ENCODE measurements around the gene IREB2. TPM values are rescaled to one million over a fixed set of nuclear protein-coding genes. Genes with fewer than 3 reads are reported as not detected.
A peak's percentile ranks its signal among the peaks of the same experiment; 100 is the strongest.

IREB2 gene
- total RNA-seq, 1 experiment from 2014 or later, result 89.5 TPM

DNA sequence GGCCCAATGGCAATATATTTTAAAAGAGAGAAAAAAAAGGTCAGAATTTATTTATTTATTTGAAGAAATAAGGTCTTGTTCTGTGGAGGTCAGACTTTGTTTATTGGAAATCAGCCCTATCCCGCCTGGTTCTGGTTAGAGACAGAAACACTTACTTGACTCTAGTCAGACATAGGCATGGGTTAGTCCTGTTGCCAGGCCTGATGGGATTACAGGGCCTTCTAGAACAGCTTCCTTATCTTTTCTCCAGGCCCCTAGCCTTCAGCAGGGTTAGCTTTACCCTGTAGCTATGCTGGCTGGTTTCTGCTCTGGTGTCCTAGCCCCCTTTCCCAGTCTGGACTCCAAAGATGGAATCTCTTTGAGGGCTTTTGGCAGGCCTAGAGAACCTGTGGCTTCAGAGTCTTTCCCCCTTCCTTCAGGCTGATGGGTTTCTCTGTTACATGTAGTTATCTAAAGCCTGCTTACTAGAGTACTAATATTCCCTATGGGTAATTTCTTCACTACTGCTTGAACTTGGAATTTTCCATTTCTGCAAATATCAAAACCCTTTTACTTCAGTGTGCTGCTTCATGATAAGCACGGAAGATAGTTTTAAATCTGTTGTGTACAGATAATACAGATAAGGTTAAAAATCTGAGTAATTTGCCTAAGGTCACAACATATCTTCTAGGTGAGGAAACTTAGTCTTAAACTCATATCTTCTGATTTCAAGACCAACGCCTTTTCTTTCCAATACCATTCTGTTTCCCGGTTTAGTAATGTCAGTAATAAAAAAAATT, 10.6 kb downstream of the IREB2 start:
- Mint-ChIP-seq H3K27ac (peak overlapping the region; percentile 55; the same call in 1 of the 2 replicates), H3K36me3 (peaks cover 29% of the 10 kb centered on the region), H3K27me3 (ENCODE audit: low read depth) (no peaks in the 10 kb centered on the region), H3K4me3 (no peak overlapping the region), H3K4me1 (peaks cover 18% of the 10 kb centered on the region), H3K9me3 (no peaks in the 10 kb centered on the region; the same call in 1 of the 2 replicates)
- DNase-seq (ENCODE audit: low spot score) (no peak), ATAC-seq (no peak)
- ChIA-PET POLR2A (no interaction called here), CTCF (no interaction called here)
- TF ChIP-seq, protein P1, sequence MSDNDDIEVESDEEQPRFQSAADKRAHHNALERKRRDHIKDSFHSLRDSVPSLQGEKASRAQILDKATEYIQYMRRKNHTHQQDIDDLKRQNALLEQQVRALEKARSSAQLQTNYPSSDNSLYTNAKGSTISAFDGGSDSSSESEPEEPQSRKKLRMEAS (CRISPR knock-in tag; IDR thresholded peaks at IDR 0.05), result no peak
- no peak for TF ChIP-seq CBFB (CRISPR knock-in tag; IDR thresholded peaks at IDR 0.05; ENCODE audit: low read depth)
- TF ChIP-seq NFYB (CRISPR knock-in tag; conservative IDR thresholded peaks at IDR 0.05; ENCODE audit: low read depth), result no peak
- TF ChIP-seq SOX15 (CRISPR knock-in tag; IDR thresholded peaks at IDR 0.05), result no peak
- TF ChIP-seq KAT7 (CRISPR knock-in tag; IDR thresholded peaks at IDR 0.05; ENCODE audit: borderline replicate concordance), result no peak
- TF ChIP-seq, protein P2, sequence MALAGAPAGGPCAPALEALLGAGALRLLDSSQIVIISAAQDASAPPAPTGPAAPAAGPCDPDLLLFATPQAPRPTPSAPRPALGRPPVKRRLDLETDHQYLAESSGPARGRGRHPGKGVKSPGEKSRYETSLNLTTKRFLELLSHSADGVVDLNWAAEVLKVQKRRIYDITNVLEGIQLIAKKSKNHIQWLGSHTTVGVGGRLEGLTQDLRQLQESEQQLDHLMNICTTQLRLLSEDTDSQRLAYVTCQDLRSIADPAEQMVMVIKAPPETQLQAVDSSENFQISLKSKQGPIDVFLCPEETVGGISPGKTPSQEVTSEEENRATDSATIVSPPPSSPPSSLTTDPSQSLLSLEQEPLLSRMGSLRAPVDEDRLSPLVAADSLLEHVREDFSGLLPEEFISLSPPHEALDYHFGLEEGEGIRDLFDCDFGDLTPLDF (CRISPR knock-in tag; IDR thresholded peaks at IDR 0.05), result no peak
- TF ChIP-seq, protein P3, sequence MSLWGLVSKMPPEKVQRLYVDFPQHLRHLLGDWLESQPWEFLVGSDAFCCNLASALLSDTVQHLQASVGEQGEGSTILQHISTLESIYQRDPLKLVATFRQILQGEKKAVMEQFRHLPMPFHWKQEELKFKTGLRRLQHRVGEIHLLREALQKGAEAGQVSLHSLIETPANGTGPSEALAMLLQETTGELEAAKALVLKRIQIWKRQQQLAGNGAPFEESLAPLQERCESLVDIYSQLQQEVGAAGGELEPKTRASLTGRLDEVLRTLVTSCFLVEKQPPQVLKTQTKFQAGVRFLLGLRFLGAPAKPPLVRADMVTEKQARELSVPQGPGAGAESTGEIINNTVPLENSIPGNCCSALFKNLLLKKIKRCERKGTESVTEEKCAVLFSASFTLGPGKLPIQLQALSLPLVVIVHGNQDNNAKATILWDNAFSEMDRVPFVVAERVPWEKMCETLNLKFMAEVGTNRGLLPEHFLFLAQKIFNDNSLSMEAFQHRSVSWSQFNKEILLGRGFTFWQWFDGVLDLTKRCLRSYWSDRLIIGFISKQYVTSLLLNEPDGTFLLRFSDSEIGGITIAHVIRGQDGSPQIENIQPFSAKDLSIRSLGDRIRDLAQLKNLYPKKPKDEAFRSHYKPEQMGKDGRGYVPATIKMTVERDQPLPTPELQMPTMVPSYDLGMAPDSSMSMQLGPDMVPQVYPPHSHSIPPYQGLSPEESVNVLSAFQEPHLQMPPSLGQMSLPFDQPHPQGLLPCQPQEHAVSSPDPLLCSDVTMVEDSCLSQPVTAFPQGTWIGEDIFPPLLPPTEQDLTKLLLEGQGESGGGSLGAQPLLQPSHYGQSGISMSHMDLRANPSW (CRISPR knock-in tag; conservative IDR thresholded peaks at IDR 0.05; ENCODE audit: low read depth), result no peak
- TF ChIP-seq ATF1 (CRISPR knock-in tag; IDR thresholded peaks at IDR 0.05), result no peak
- no peak for TF ChIP-seq ZBTB21 (CRISPR knock-in tag; IDR thresholded peaks at IDR 0.05; ENCODE audit: borderline replicate concordance)
- TF ChIP-seq NR2C2 (CRISPR knock-in tag; IDR thresholded peaks at IDR 0.05), result no peak
- TF ChIP-seq ERG (CRISPR knock-in tag; IDR thresholded peaks at IDR 0.05), result no peak
- no peak for TF ChIP-seq ZNF263 (CRISPR knock-in tag; IDR thresholded peaks at IDR 0.05; ENCODE audit: low read depth)
- TF ChIP-seq ZNF121 (CRISPR knock-in tag; IDR thresholded peaks at IDR 0.05), result no peak
- no peak for TF ChIP-seq ZNF232 (CRISPR knock-in tag; IDR thresholded peaks at IDR 0.05)

DNA sequence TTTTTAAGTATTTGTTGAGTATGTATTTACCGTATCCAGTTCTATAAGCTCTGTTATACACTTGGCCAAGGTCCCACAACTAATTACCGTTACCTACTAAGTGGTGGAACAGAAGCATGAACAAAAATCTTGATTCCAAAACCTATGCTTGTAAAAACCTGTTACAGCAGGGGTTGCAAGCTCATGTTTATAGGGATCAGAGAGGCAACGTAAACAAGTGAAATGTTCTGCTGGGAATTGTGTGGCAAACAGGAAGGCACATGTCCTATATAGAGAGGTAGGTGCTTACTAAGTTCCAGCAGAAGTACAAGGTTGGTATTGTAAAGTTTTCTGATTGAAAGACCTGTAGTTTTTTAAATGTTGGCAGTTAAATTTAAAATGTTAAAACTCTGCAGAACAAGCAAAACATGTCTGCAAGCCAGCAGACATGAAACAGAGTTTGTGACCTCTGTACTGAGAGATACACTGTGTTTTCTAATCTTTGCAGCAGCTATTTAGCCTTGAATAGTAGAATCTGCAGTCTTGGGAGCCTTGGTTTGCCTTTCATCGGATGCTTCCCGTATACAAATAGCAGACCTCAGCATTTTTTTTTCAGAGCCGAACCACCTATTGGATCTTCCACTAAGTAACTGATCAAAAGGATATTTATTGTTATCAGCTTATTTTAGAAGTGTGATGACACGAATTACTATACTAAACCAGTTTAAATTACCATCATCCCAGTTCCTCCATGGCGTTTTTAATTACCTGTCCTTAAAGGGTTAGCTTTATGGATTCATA, 11.4 kb downstream of the IREB2 start:
- peaks cover 24% of the 10 kb centered on the region for H3K36me3 Mint-ChIP-seq
- CTCF ChIA-PET, result interaction anchor here (0.6 to 2.1 kb wide), 2 partner anchors 11 to 274 kb away, joined by 3 to 10 read pairs; partner anchors contain the start of gene IREB2
- ATAC-seq (no peak), DNase-seq (ENCODE audit: low spot score) (no peak)
- H3K27ac Mint-ChIP-seq, result no peak overlapping the region
- H3K4me1 Mint-ChIP-seq, result peaks cover 26% of the 10 kb centered on the region
- H3K27me3 Mint-ChIP-seq (ENCODE audit: low read depth), result no peaks in the 10 kb centered on the region
- POLR2A ChIA-PET, result no interaction called here
- no peak overlapping the region for H3K4me3 Mint-ChIP-seq
- TF ChIP-seq NR3C1 (CRISPR knock-in tag; conservative IDR thresholded peaks at IDR 0.05; ENCODE audit: low read depth), result no peak
- no peak for TF ChIP-seq TEAD4 (CRISPR knock-in tag; IDR thresholded peaks at IDR 0.05)
- TF ChIP-seq, protein P4, sequence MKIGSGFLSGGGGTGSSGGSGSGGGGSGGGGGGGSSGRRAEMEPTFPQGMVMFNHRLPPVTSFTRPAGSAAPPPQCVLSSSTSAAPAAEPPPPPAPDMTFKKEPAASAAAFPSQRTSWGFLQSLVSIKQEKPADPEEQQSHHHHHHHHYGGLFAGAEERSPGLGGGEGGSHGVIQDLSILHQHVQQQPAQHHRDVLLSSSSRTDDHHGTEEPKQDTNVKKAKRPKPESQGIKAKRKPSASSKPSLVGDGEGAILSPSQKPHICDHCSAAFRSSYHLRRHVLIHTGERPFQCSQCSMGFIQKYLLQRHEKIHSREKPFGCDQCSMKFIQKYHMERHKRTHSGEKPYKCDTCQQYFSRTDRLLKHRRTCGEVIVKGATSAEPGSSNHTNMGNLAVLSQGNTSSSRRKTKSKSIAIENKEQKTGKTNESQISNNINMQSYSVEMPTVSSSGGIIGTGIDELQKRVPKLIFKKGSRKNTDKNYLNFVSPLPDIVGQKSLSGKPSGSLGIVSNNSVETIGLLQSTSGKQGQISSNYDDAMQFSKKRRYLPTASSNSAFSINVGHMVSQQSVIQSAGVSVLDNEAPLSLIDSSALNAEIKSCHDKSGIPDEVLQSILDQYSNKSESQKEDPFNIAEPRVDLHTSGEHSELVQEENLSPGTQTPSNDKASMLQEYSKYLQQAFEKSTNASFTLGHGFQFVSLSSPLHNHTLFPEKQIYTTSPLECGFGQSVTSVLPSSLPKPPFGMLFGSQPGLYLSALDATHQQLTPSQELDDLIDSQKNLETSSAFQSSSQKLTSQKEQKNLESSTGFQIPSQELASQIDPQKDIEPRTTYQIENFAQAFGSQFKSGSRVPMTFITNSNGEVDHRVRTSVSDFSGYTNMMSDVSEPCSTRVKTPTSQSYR (CRISPR knock-in tag; IDR thresholded peaks at IDR 0.05), result no peak
- TF ChIP-seq KAT7 (CRISPR knock-in tag; IDR thresholded peaks at IDR 0.05; ENCODE audit: borderline replicate concordance), result no peak
- no peaks in the 10 kb centered on the region; the same call in 1 of the 2 replicates for H3K9me3 Mint-ChIP-seq

Data from WTC11 (cell line).